ENCODE results near the gene MPC2.

DNA sequence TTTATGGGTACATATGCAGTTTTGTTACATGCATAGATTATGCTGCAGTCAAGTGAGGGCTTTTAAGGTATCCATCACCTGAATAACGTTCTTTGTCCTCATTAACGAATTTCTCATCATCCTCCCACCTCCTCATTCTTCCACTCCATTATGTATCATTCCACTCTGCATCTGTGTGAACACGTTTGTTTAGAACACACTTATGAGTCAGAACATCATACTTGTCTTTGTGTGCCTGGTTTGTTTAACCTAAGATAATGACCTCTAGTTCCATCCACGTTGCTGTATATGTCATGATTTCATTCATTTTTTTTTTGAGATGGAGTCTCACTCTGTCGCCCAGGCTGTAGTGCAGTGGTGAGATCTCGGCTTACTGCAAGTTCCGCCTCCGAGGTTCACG lies 6.7 kb upstream of the MPC2 start:
- TF ChIP-seq, protein P1, sequence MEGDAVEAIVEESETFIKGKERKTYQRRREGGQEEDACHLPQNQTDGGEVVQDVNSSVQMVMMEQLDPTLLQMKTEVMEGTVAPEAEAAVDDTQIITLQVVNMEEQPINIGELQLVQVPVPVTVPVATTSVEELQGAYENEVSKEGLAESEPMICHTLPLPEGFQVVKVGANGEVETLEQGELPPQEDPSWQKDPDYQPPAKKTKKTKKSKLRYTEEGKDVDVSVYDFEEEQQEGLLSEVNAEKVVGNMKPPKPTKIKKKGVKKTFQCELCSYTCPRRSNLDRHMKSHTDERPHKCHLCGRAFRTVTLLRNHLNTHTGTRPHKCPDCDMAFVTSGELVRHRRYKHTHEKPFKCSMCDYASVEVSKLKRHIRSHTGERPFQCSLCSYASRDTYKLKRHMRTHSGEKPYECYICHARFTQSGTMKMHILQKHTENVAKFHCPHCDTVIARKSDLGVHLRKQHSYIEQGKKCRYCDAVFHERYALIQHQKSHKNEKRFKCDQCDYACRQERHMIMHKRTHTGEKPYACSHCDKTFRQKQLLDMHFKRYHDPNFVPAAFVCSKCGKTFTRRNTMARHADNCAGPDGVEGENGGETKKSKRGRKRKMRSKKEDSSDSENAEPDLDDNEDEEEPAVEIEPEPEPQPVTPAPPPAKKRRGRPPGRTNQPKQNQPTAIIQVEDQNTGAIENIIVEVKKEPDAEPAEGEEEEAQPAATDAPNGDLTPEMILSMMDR (IDR thresholded peaks at IDR 0.05 in 4 of 5, conservative IDR thresholded peaks at IDR 0.05 in 1 of 5), result no peak
- TF ChIP-seq POLR2A (IDR thresholded peaks at IDR 0.05), result no peak

Measured in gastrocnemius medialis (tissue), 4 donors.